ENCODE data around the gene APH1A. TPM values are rescaled to one million over a fixed set of nuclear protein-coding genes. Genes with fewer than 3 reads are reported as not detected.

Gene APH1A
- total RNA-seq, 4 donors from 2014 or later: 90.1 to 101 (median 95.2) TPM

GRCh38 chr1:150259217-150259616, 9.6 kb downstream of the APH1A start:
- no peak for TF ChIP-seq CTCF (IDR thresholded peaks at IDR 0.05)
- DNase-seq (ENCODE audit: low spot score) (no peak), ATAC-seq (ENCODE audit: low FRiP score) (no peak)

GRCh38 chr1:150257624-150258585, 10.9 kb downstream of the APH1A start, which contains the start of gene CA14:
TSS of gene CA14 (plus strand) at chr1:150257774. CDS start at chr1:150258129, 355 bp downstream.
- no peak for ATAC-seq (ENCODE audit: low FRiP score)
- TF ChIP-seq CTCF (IDR thresholded peaks at IDR 0.05): no peak
- no peak for DNase-seq (ENCODE audit: low spot score)

- DNase-seq (ENCODE audit: low spot score) (no peak), ATAC-seq (ENCODE audit: low FRiP score) (no peak)
- TF ChIP-seq CTCF (IDR thresholded peaks at IDR 0.05): no peak
Measured at GRCh38 chr1:150256554-150257341, 12.1 kb downstream of the APH1A start.

- no peak for TF ChIP-seq CTCF (IDR thresholded peaks at IDR 0.05)
- ATAC-seq (ENCODE audit: low FRiP score) (no peak), DNase-seq (ENCODE audit: low spot score) (no peak)
Measured at GRCh38 chr1:150256198-150256553, 12.6 kb downstream of the APH1A start.

GRCh38 chr1:150249936-150250335, 18.9 kb downstream of the APH1A start:
- no peak for TF ChIP-seq CTCF (IDR thresholded peaks at IDR 0.05)
- no peak for DNase-seq (ENCODE audit: low spot score)
- no peak for ATAC-seq (ENCODE audit: low FRiP score)

GRCh38 chr1:150243003-150243402, 25.8 kb downstream of the APH1A start:
- no peak for DNase-seq (ENCODE audit: low spot score)
- ATAC-seq (ENCODE audit: low FRiP score): no peak
- TF ChIP-seq CTCF (IDR thresholded peaks at IDR 0.05): no peak

Measured in omental fat pad (tissue), 4 donors.